Panc1 (cell line): ENCODE measurements around the gene PSAP.
"Not testable (repeated sequence)": the region's sequence is repeated elsewhere in the genome, so short reads cannot be mapped to it uniquely, and the experiment has no call there.

Experiments used
- TCF7L2 ChIP-seq: IDR thresholded peaks from 2 replicates; pipeline ENCODE4 v1.6.1; 2011; ENCODE audit warnings: mild to moderate bottlenecking, low read depth, low read length, inconsistent platforms
- TF ChIP-seq, protein P1 (sequence below): fragments of 450-650 bp; IDR thresholded peaks from 2 replicates; pipeline ENCODE4 v1.5.1; 2017; ENCODE audit warnings: mild to moderate bottlenecking
- TF ChIP-seq, protein P2 (sequence below), 2 experiments: IDR thresholded peaks; 2 replicates each; pipeline ENCODE4 v1.6.1; 2011 to 2012; ENCODE audit warnings: low read depth in 2 of 2, control low read depth in 1 of 2, low read length in 1 of 2, mild to moderate bottlenecking in 1 of 2, moderate library complexity in 1 of 2; ENCODE audit not compliant: insufficient read depth in 1 of 2

DNA sequence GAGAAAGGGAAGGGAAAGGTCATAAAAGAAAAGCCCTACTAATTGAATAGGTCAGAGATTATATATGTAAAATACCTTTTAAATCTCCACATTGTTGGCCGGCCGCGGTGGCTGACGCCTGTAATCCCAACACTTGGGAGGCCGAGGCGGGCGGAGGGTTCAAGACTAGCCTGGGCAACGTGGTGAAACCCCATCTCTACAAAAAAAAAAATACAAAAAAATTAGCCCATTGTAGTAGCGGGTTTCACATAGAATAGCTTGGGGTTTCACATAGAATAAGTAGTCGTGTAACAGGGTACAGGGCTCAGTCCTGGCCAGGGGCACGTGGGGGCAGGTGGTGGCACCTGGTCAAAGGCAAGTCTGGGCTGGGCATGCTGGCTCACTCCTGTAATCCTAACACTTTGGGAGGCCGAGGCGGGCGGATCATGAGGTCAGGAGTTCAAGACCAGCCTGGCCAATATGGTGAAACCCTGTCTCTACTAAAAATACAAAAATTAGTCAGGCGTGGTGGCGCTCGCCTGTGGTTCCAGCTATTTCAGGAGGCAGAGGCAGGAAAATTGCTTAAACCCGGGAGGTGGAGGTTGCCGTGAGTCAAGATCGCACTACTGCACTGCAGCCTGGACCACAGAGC lies 529 bp upstream of the PSAP start:
- TF ChIP-seq, protein P1, sequence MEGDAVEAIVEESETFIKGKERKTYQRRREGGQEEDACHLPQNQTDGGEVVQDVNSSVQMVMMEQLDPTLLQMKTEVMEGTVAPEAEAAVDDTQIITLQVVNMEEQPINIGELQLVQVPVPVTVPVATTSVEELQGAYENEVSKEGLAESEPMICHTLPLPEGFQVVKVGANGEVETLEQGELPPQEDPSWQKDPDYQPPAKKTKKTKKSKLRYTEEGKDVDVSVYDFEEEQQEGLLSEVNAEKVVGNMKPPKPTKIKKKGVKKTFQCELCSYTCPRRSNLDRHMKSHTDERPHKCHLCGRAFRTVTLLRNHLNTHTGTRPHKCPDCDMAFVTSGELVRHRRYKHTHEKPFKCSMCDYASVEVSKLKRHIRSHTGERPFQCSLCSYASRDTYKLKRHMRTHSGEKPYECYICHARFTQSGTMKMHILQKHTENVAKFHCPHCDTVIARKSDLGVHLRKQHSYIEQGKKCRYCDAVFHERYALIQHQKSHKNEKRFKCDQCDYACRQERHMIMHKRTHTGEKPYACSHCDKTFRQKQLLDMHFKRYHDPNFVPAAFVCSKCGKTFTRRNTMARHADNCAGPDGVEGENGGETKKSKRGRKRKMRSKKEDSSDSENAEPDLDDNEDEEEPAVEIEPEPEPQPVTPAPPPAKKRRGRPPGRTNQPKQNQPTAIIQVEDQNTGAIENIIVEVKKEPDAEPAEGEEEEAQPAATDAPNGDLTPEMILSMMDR: not testable (repeated sequence)
- TF ChIP-seq, protein P2, sequence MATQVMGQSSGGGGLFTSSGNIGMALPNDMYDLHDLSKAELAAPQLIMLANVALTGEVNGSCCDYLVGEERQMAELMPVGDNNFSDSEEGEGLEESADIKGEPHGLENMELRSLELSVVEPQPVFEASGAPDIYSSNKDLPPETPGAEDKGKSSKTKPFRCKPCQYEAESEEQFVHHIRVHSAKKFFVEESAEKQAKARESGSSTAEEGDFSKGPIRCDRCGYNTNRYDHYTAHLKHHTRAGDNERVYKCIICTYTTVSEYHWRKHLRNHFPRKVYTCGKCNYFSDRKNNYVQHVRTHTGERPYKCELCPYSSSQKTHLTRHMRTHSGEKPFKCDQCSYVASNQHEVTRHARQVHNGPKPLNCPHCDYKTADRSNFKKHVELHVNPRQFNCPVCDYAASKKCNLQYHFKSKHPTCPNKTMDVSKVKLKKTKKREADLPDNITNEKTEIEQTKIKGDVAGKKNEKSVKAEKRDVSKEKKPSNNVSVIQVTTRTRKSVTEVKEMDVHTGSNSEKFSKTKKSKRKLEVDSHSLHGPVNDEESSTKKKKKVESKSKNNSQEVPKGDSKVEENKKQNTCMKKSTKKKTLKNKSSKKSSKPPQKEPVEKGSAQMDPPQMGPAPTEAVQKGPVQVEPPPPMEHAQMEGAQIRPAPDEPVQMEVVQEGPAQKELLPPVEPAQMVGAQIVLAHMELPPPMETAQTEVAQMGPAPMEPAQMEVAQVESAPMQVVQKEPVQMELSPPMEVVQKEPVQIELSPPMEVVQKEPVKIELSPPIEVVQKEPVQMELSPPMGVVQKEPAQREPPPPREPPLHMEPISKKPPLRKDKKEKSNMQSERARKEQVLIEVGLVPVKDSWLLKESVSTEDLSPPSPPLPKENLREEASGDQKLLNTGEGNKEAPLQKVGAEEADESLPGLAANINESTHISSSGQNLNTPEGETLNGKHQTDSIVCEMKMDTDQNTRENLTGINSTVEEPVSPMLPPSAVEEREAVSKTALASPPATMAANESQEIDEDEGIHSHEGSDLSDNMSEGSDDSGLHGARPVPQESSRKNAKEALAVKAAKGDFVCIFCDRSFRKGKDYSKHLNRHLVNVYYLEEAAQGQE (IDR thresholded peaks at IDR 0.05; ENCODE audit: insufficient read depth in 1 of 2, low read depth in 2 of 2, low read length in 1 of 2): not testable (repeated sequence)
- not testable (repeated sequence) for TF ChIP-seq TCF7L2
